GM18502 (cell line): ENCODE data around the gene PITPNM3.
"Not testable (repeated sequence)": the region's sequence is repeated elsewhere in the genome, so short reads cannot be mapped to it uniquely, and the experiment has no call there.

Source experiments
- ATAC-seq: cut with Tn5 transposase; IDR thresholded peaks from one replicate; pipeline ENCODE4 v1.9.1; 2021; ENCODE audit warnings: mild to moderate bottlenecking; ENCODE audit not compliant: unreplicated experiment, poor library complexity

Gene PITPNM3

GRCh38 chr17:6556121-6557039 is at the start of gene PITPNM3:
Gene PITPNM3, minus strand, starts transcription at chr17:6556555. Its CDS starts 149 bp downstream, at chr17:6556406.
- no peak for ATAC-seq

DNA sequence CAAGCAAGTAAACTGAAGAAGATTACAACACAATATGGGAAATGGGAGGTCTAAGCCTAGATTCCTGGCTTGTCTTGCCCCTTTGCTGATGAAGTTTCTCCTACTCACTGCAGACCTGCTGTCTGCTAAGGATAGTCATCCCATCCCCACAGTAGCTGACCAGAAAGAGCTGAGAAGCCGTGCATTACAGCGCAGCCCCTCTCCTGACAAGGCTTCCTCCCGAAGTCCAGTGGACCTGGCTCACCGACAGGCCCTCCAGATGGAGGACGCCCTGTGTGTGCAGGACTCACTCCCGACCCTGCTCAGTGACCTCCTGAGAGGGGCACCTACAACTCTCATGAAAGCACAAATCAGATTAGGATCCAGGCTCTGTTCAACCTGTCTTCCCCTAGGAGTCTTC is 48.8 kb upstream of the PITPNM3 start:
- ATAC-seq = no peak

DNA sequence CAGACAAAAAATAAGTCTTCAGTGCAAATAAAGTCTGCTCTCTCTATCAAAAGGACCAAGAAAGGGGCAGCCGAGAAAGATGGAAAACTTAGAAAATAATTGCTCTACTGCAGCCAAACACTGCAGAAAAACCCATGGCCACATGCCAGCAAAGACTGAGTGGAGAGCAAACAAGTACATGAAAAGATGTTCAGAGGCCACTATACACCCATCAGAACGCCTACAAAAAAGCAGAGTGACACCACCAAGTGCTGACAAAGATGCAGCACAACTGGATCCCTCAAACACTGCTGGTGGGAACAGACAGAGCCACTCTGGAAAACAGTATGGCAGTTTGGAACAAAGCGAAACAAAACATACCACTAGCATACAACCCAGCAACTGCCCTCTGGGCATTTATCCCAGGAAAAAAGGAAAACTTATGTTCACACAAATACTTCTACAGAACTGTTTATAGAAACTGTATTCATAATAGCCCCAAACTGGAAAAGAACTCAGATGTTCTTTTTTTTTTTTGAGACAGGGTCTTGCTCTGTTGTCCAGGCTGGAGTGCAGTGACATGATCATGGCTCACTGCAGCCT is 47.5 kb upstream of the PITPNM3 start:
- no peak for ATAC-seq

DNA sequence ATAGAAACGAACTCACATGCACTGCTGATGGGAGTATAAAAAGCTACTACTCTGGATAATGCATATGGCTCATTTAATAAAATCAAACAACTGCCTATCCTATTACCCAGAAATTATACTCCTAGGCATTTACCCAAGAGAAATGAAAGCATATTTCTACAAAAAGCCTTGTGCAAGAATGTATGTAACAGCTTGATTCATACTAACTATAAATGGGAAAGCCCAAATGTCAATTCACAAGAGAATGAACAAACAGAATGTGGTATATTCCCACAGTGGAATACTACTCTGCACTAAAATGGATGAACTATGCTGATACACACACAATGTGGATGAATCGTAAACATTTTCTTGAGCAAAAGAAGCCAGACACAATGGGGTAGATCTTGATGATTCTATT is 45.8 kb upstream of the PITPNM3 start:
- no peak for ATAC-seq

DNA sequence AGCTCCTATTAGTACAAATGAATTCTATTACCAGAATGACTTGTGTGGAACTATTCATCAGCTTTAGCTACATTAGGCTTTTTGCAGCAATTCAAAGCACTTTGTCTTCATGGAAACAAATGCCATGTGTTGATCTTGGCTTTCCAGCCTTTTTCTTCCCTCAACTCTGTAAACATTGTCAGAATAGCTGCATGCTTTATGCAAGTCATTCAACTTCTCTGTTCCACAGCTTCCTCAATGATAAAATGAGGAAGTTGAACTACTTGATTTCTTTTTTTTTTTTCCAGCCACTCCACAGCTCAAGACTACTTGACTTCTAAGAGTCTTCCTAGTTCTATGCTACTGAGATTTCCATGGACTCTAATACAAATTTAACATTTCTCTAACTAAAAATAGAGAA is 43.0 kb upstream of the PITPNM3 start:
- ATAC-seq = no peak

- ATAC-seq = no peak
Observed at GRCh38 chr17:6597727-6598126, 41.4 kb upstream of the PITPNM3 start.

- no peak for ATAC-seq
Observed at GRCh38 chr17:6596941-6597340, 40.6 kb upstream of the PITPNM3 start.

DNA sequence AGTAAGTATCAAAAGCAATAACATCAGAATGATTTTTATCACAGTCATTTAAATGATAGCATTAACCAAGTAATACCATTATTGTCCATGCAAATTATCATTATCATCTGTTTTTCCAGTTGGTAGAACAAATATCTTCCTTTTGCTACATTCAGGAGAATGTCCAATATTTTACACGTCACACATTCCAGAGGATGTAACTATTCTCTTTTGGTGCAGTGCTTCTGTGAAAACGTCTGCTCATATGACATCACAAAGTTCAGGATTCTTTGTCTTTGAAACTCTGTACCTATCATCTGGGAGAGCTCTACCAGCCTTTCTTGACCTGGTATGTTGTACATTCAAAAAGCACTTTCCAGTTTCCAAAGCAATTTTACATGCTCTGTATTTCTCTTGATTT is 40.2 kb upstream of the PITPNM3 start:
- no peak for ATAC-seq

DNA sequence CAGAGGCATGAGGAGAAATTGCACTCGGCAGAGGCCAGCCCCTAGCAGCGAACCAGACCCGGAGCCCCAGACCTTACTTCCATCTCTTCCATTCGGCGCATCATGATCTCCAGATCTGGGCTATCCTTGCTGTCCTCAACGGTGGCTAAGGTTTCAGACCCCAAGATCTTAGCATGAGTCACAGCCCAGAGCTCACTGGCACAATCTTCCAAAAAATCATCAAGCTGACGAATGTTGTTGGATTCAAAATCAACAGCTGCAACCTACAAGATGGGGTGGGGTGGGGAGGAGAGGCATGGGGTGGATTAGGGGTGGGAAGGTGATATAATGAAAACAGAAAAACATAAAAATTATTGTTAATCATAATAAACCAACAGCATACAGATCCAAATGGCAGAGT is 39.7 kb upstream of the PITPNM3 start:
- ATAC-seq = no peak

DNA sequence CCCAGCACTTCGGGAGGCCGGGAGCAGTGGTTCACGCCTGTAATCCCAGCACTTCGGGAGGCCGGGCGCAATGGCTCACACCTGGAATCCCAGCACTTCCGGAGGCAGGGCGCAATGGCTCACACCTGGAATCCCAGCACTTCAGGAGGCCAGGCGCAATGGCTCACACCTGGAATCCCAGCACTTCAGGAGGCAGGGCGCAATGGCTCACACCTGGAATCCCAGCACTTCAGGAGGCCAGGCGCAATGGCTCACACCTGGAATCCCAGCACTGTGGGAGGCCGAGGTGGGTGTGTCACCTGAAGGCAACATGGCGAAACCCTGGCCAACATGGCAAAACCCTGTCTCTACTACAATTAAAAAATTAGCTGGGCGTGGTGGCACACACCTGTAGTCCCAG is 37.0 kb upstream of the PITPNM3 start:
- not testable (repeated sequence) for ATAC-seq

GRCh38 chr17:6592173-6592572 is 35.8 kb upstream of the PITPNM3 start:
- ATAC-seq = no peak

DNA sequence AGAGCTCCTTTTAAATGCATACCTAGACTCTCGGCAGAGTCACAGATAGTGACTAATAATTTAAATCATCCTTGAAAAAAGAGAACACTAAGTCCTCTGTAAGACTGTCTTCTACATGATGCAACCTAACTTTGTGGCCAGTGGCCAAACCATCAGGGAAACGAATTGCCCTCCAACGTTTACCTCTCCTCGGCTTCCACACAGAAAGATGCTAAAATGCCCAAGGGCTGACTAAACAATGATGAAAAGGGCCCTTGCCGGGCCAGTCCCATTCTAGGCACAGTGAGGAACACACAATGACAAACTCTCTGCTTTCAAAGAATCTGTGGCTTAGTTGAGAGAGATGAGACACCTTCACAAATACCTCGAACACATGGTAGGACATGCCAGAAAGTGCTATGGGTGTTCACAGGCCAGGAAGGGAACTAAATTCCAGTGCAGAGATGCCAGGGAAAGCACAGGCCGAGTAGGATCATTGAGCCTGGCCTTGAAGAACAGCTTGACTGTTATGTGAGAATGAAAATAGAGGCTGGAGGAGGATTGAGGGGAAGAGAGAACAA is 35.3 kb upstream of the PITPNM3 start:
- no peak for ATAC-seq

- no peak for ATAC-seq
Observed at GRCh38 chr17:6589266-6589946, 33.1 kb upstream of the PITPNM3 start.

- no peak for ATAC-seq
Observed at GRCh38 chr17:6588165-6588564, 31.8 kb upstream of the PITPNM3 start.

GRCh38 chr17:6587310-6587709 is 31.0 kb upstream of the PITPNM3 start:
- ATAC-seq = no peak

DNA sequence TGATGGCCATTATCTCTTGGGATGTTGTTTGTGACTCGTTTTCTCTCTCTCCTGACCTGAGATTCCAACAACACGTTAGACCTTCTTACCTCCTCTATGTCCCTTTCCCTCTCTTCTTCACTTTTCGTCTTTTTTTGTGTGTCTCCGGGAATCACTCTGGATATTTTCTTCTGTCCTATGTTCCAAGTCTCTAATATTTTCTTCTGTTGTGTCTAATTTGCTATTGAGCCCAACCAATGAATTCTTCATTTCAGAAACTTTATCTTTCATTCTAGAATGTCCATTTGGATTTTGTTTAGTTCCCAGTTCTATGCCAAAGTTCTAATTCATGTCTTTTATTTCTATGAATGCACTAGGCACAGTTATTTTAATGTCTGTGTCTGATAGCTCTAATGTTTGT is 27.1 kb upstream of the PITPNM3 start:
- ATAC-seq = no peak

DNA sequence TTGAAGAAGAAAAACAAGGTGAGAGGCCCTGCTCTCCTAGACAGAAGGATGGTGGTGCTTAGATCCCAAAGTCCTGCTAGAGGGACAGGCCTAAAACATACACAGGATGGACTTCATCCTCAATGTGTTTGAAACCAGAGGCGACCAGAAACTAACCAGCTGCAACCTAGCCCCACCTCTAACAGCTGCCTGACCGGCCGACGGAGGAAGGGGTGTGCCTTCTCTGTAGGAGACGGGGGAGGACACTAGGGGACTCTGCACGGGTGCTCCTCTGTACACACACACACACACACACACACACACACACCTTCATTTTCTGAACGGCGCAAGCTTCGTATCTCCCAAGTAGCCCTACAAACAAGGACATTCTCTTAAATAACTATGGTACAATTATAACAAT is 24.3 kb upstream of the PITPNM3 start:
- ATAC-seq = no peak

DNA sequence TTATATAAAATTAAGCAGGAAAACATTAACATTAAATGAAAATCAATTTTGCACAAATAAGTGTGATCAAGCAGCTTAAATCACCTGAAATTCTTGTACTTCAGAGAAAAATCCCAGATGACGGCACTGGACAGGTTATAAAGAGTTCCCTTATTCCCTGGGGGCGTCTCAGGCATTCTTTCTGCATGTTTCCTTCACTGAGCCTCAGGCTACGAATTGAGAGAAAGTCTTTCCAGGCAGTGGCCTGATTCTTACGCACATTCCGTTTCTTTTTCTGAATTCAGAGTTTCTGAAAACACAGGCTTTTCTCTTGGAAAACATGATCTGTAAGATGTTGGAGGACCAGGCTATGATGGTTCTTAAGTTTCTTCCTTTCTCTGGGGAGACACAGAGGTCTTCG is 22.1 kb upstream of the PITPNM3 start:
- no peak for ATAC-seq

DNA sequence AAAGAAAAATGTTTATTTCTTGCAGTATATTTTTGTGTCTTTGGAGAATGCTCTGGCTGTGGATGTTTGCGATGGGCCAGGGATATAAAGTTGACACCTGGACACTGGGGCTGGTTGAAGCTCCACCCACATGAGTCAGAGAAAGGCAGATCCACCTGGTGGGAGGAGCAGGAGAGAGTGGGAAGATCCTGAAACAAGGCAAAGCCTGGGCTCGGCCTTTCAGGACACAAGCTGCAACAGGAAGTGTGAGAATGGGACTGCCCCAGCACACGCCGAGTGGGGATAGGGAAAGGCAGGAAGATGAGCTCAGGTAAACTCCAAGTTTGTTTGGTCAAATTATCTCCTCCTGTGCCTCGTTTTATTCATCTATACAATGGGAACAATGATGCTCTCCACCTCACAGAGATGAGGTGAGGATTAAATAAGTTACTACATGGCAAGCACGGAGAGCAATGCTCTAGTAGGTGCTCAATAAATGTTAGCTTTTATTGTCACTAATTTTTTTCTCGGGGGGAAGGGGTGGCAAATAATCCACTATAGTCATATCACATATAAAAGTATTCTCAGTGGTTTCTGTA is 21.4 kb upstream of the PITPNM3 start:
- no peak for ATAC-seq

- no peak for ATAC-seq
Observed at GRCh38 chr17:6576038-6576785, 19.9 kb upstream of the PITPNM3 start.
